SK-N-MC (cell line): Measurements from ENCODE around the gene RGMA.

Experiments used
- EZH2 ChIP-seq: fragments of 200-600 bp; sonication (generic); IDR thresholded peaks from one replicate; pipeline ENCODE4 v1.6.1; 2017; ENCODE audit warnings: antibody characterized with exemption
- POLR2AphosphoS5 ChIP-seq: IDR thresholded peaks from 2 replicates; pipeline ENCODE4 v1.6.1; 2012; ENCODE audit warnings: mild to moderate bottlenecking, low read depth, low read length, borderline replicate concordance

DNA sequence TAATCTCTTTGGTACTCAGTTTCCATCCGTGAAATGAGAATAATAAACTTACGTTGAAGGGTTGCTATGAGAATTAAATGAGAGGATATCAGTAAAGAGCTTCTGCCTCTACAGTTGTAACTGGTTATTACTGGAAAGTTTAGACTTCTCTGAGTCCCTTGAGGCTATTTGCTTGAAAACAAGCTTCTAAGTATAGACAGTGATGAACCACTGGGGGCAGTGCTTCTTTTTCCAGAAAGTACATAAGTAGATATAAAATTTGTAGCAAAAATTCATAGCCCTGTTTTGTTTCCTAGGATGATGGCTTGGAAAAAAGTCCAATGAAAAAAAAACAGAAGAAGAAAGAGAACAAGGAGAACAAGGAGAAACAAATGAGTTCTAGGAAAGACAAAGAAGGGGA lies 87.1 kb downstream of the RGMA start:
- no peak for TF ChIP-seq EZH2
- TF ChIP-seq POLR2AphosphoS5 = no peak
